Measurements from ENCODE around the gene NRG3.

- TF ChIP-seq, protein P1, sequence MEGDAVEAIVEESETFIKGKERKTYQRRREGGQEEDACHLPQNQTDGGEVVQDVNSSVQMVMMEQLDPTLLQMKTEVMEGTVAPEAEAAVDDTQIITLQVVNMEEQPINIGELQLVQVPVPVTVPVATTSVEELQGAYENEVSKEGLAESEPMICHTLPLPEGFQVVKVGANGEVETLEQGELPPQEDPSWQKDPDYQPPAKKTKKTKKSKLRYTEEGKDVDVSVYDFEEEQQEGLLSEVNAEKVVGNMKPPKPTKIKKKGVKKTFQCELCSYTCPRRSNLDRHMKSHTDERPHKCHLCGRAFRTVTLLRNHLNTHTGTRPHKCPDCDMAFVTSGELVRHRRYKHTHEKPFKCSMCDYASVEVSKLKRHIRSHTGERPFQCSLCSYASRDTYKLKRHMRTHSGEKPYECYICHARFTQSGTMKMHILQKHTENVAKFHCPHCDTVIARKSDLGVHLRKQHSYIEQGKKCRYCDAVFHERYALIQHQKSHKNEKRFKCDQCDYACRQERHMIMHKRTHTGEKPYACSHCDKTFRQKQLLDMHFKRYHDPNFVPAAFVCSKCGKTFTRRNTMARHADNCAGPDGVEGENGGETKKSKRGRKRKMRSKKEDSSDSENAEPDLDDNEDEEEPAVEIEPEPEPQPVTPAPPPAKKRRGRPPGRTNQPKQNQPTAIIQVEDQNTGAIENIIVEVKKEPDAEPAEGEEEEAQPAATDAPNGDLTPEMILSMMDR (IDR thresholded peaks at IDR 0.05): no peak
- TF ChIP-seq POLR2A (IDR thresholded peaks at IDR 0.05) (no peak), EP300 (IDR thresholded peaks at IDR 0.05) (no peak)
Measured at GRCh38 chr10:81905161-81905560, 30.2 kb downstream of the NRG3 start.

All from tibial nerve (tissue), 4 donors.